HepG2 (cell line): ENCODE measurements around the gene QRSL1.

Experiments
- ELF1 ChIP-seq: sonication (generic); formaldehyde crosslinking; IDR thresholded peaks from 2 replicates; pipeline ENCODE4 v1.4.0; 2020; ENCODE audit warnings: missing genetic modification reagents
- NAIF1 ChIP-seq: sonication (generic); formaldehyde crosslinking; IDR thresholded peaks from 2 replicates; pipeline ENCODE4 v1.5.0; 2020; ENCODE audit warnings: mild to moderate bottlenecking, missing genetic modification reagents, borderline replicate concordance
- SNAI1 ChIP-seq: sonication (generic); formaldehyde crosslinking; IDR thresholded peaks from 2 replicates; pipeline ENCODE4 v1.5.0; 2020; ENCODE audit warnings: mild to moderate bottlenecking, missing genetic modification reagents, borderline replicate concordance
- TAF1 ChIP-seq: sonication (generic); formaldehyde crosslinking; IDR thresholded peaks from 2 replicates; pipeline ENCODE4 v1.4.0; 2020; ENCODE audit warnings: missing genetic modification reagents
- U2AF1 ChIP-seq: fragments of 200-400 bp; formaldehyde crosslinking; optimal IDR thresholded peaks from 2 replicates; pipeline ENCODE3; 2017; ENCODE audit warnings: mild to moderate bottlenecking, low read depth, low read length
- TF ChIP-seq, protein P1 (sequence below): IDR thresholded peaks from 2 replicates; pipeline ENCODE4 v1.6.1; 2016
- TF ChIP-seq, protein P2 (sequence below): sonication (generic); formaldehyde crosslinking; IDR thresholded peaks from 2 replicates; pipeline ENCODE4 v1.4.0; 2020; ENCODE audit warnings: missing genetic modification reagents
- TF ChIP-seq, protein P3 (sequence below): sonication (generic); formaldehyde crosslinking; IDR thresholded peaks from 2 replicates; pipeline ENCODE4 v1.5.1; 2020; ENCODE audit warnings: mild to moderate bottlenecking, missing genetic modification reagents, moderate library complexity
- TF ChIP-seq, protein P4 (sequence below): sonication (generic); formaldehyde crosslinking; IDR thresholded peaks from 2 replicates; pipeline ENCODE4 v1.5.0; 2020; ENCODE audit warnings: mild to moderate bottlenecking, missing genetic modification reagents, moderate library complexity

DNA sequence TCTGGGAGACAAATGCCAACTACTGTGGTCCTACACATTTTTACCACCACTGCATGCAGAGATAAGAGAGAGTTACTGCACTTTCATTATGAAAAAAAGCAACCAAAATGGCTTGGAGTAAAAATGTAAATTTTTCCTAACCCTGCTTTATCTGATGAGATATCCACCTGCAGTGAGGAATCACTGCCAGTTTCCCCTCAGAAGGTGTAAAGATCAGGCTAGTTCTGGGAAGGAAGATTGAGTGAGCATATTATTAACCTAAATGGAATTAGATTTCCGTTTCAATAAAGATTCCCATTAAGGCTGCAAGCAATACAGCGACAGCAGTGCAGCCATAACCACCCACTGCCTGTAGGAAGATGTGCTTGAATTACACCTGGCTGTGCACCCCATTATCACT is 84.9 kb downstream of the QRSL1 start:
- TF ChIP-seq SNAI1 (CRISPR knock-in tag) (no peak), ELF1 (no peak), NAIF1 (CRISPR knock-in tag) (no peak), U2AF1 (no peak), TAF1 (CRISPR knock-in tag) (no peak)
- TF ChIP-seq, protein P1, sequence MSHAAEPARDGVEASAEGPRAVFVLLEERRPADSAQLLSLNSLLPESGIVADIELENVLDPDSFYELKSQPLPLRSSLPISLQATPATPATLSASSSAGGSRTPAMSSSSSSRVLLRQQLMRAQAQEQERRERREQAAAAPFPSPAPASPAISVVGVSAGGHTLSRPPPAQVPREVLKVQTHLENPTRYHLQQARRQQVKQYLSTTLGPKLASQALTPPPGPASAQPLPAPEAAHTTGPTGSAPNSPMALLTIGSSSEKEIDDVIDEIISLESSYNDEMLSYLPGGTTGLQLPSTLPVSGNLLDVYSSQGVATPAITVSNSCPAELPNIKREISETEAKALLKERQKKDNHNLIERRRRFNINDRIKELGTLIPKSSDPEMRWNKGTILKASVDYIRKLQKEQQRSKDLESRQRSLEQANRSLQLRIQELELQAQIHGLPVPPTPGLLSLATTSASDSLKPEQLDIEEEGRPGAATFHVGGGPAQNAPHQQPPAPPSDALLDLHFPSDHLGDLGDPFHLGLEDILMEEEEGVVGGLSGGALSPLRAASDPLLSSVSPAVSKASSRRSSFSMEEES (CRISPR knock-in tag): no peak
- TF ChIP-seq, protein P2, sequence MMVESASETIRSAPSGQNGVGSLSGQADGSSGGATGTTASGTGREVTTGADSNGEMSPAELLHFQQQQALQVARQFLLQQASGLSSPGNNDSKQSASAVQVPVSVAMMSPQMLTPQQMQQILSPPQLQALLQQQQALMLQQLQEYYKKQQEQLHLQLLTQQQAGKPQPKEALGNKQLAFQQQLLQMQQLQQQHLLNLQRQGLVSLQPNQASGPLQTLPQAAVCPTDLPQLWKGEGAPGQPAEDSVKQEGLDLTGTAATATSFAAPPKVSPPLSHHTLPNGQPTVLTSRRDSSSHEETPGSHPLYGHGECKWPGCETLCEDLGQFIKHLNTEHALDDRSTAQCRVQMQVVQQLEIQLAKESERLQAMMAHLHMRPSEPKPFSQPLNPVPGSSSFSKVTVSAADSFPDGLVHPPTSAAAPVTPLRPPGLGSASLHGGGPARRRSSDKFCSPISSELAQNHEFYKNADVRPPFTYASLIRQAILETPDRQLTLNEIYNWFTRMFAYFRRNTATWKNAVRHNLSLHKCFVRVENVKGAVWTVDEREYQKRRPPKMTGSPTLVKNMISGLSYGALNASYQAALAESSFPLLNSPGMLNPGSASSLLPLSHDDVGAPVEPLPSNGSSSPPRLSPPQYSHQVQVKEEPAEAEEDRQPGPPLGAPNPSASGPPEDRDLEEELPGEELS (CRISPR knock-in tag): no peak
- TF ChIP-seq, protein P3, sequence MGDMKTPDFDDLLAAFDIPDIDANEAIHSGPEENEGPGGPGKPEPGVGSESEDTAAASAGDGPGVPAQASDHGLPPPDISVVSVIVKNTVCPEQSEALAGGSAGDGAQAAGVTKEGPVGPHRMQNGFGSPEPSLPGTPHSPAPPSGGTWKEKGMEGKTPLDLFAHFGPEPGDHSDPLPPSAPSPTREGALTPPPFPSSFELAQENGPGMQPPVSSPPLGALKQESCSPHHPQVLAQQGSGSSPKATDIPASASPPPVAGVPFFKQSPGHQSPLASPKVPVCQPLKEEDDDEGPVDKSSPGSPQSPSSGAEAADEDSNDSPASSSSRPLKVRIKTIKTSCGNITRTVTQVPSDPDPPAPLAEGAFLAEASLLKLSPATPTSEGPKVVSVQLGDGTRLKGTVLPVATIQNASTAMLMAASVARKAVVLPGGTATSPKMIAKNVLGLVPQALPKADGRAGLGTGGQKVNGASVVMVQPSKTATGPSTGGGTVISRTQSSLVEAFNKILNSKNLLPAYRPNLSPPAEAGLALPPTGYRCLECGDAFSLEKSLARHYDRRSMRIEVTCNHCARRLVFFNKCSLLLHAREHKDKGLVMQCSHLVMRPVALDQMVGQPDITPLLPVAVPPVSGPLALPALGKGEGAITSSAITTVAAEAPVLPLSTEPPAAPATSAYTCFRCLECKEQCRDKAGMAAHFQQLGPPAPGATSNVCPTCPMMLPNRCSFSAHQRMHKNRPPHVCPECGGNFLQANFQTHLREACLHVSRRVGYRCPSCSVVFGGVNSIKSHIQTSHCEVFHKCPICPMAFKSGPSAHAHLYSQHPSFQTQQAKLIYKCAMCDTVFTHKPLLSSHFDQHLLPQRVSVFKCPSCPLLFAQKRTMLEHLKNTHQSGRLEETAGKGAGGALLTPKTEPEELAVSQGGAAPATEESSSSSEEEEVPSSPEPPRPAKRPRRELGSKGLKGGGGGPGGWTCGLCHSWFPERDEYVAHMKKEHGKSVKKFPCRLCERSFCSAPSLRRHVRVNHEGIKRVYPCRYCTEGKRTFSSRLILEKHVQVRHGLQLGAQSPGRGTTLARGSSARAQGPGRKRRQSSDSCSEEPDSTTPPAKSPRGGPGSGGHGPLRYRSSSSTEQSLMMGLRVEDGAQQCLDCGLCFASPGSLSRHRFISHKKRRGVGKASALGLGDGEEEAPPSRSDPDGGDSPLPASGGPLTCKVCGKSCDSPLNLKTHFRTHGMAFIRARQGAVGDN: no peak
- TF ChIP-seq, protein P4, sequence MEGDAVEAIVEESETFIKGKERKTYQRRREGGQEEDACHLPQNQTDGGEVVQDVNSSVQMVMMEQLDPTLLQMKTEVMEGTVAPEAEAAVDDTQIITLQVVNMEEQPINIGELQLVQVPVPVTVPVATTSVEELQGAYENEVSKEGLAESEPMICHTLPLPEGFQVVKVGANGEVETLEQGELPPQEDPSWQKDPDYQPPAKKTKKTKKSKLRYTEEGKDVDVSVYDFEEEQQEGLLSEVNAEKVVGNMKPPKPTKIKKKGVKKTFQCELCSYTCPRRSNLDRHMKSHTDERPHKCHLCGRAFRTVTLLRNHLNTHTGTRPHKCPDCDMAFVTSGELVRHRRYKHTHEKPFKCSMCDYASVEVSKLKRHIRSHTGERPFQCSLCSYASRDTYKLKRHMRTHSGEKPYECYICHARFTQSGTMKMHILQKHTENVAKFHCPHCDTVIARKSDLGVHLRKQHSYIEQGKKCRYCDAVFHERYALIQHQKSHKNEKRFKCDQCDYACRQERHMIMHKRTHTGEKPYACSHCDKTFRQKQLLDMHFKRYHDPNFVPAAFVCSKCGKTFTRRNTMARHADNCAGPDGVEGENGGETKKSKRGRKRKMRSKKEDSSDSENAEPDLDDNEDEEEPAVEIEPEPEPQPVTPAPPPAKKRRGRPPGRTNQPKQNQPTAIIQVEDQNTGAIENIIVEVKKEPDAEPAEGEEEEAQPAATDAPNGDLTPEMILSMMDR (CRISPR knock-in tag): no peak
